Measurements from ENCODE around the gene PEX19. TPM values are rescaled to one million over a fixed set of nuclear protein-coding genes. Genes with fewer than 3 reads are reported as not detected.

Gene PEX19
- total RNA-seq = 28.4 and 29.1 TPM in 2 replicates

GRCh38 chr1:160284782-160285344, at the start of gene PEX19:
Gene PEX19, minus strand, starts transcription at chr1:160285133. Its CDS starts 9 bp downstream, at chr1:160285124.

GRCh38 chr1:160261893-160262794, 22.8 kb downstream of the PEX19 start, which contains the start of gene DCAF8:
Gene DCAF8, minus strand, starts transcription at chr1:160262549. Its CDS starts 18,541 bp downstream, at chr1:160244008.

Other genes with a start within 250 kb of the PEX19 start
- not detected in 2 replicates for gene KCNJ10, start 215.0 kb downstream of the PEX19 start, total RNA-seq
- gene KCNJ9, start 203.6 kb downstream of the PEX19 start, total RNA-seq = not detected in 2 replicates
- 7.1 and 7.4 TPM in 2 replicates for gene IGSF8, start 186.5 kb downstream of the PEX19 start, total RNA-seq
- gene ATP1A2, start 169.4 kb downstream of the PEX19 start, total RNA-seq = not detected in 2 replicates
- gene ATP1A4, start 133.5 kb downstream of the PEX19 start, total RNA-seq = not detected in 2 replicates
- not detected in 2 replicates for gene CASQ1, start 94.6 kb downstream of the PEX19 start, total RNA-seq
- gene PEA15, start 79.7 kb downstream of the PEX19 start, total RNA-seq = 143 TPM in 2 replicates
- gene DCAF8, start 22.6 kb downstream of the PEX19 start, total RNA-seq = 43.9 and 49.2 TPM in 2 replicates
- 114 and 125 TPM in 2 replicates for gene COPA, start 58.1 kb upstream of the PEX19 start, total RNA-seq
- 71.8 and 79.2 TPM in 2 replicates for gene NCSTN, start 58.2 kb upstream of the PEX19 start, total RNA-seq
- gene NHLH1, start 81.9 kb upstream of the PEX19 start, total RNA-seq = 0.13 TPM in 1 of 2 replicates, not detected in the other
- gene VANGL2, start 115.4 kb upstream of the PEX19 start, total RNA-seq = not detected in 2 replicates
- gene SLAMF6, start 238.1 kb upstream of the PEX19 start, total RNA-seq = not detected in 2 replicates